ENCODE data around the gene CHRNA7. TPM values are rescaled to one million over a fixed set of nuclear protein-coding genes. Genes with fewer than 3 reads are reported as not detected.

CHRNA7 gene
- total and polyA plus RNA-seq, 8 donors = 0.76 to 9.2 (median 4.0) TPM

GRCh38 chr15:32036971-32037370 is 6.7 kb downstream of the CHRNA7 start:
- TF ChIP-seq CTCF (IDR thresholded peaks at IDR 0.05) = no peak
- H3K36me3 ChIP-seq = no peaks in the 10 kb centered on the region
- ATAC-seq = no peak
- no peak for DNase-seq
- H3K9me3 ChIP-seq = no peaks in the 10 kb centered on the region
- peaks cover 0 to 21% (median 16%) of the 10 kb centered on the region in 3 donors for H3K4me1 ChIP-seq
- H3K27ac ChIP-seq = no peak overlapping the region
- intact Hi-C loops (cut with DNase I) = no loop called here
- no peaks in the 10 kb centered on the region for H3K27me3 ChIP-seq
- WGBS, 2 donors = 68 to 77% methylated on average over 2 of the region's 2 CpGs
- no peak for FAIRE-seq
- no peak overlapping the region for H3K4me3 ChIP-seq

GRCh38 chr15:32041294-32041693 is 11.0 kb downstream of the CHRNA7 start:
- intact Hi-C loops (cut with DNase I) = no loop called here
- DNase-seq (peak in 5 of 6 donors; percentile 23 to 69 (median 56)), FAIRE-seq (no peak), ATAC-seq (peak; percentile 56 to 89 (median 88))
- peaks cover 0 to 19% (median 19%) of the 10 kb centered on the region in 3 donors for H3K4me1 ChIP-seq
- no peaks in the 10 kb centered on the region for H3K9me3 ChIP-seq
- peak overlapping the region in 2 of 4 donors; percentile 76 to 79 for H3K27ac ChIP-seq
- 42 to 52% methylated on average over 7 of the region's 7 CpGs for WGBS, 2 donors
- no peak for TF ChIP-seq CTCF (IDR thresholded peaks at IDR 0.05)
- no peak overlapping the region for H3K4me3 ChIP-seq
- no peaks in the 10 kb centered on the region for H3K27me3 ChIP-seq
- no peaks in the 10 kb centered on the region for H3K36me3 ChIP-seq

GRCh38 chr15:32042269-32042972 is 12.1 kb downstream of the CHRNA7 start:
- FAIRE-seq (no peak), DNase-seq (no peak), ATAC-seq (peak; percentile 53 to 85 (median 81))
- Histone ChIP-seq H3K36me3 (no peaks in the 10 kb centered on the region), H3K4me1 (peaks cover 0 to 19% (median 19%) of the 10 kb centered on the region in 3 donors), H3K4me3 (no peak overlapping the region), H3K27ac (peak overlapping the region in 3 of 4 donors; percentile 36 to 79 (median 76)), H3K9me3 (no peaks in the 10 kb centered on the region), H3K27me3 (no peaks in the 10 kb centered on the region)
- WGBS, 2 donors = 3 to 5% methylated on average over 1 of the region's 1 CpG
- TF ChIP-seq CTCF (IDR thresholded peaks at IDR 0.05) = peak in 1 of 4 donors; percentile 8
- intact Hi-C loops (cut with DNase I) = no loop called here

- H3K27me3 ChIP-seq = no peaks in the 10 kb centered on the region
- H3K36me3 ChIP-seq = no peaks in the 10 kb centered on the region
- no peak overlapping the region for H3K4me3 ChIP-seq
- peak in 1 of 4 donors; percentile 7 for TF ChIP-seq CTCF (IDR thresholded peaks at IDR 0.05)
- 11 to 12% methylated on average over 5 of the region's 5 CpGs for WGBS, 2 donors
- ATAC-seq (peak in 3 of 4 donors; percentile 84 to 95 (median 84)), FAIRE-seq (no peak), DNase-seq (no peak)
- H3K27ac ChIP-seq = no peak overlapping the region
- intact Hi-C loops (cut with DNase I) = no loop called here
- peaks cover 0 to 11% (median 4%) of the 10 kb centered on the region in 3 donors for H3K4me1 ChIP-seq
- H3K9me3 ChIP-seq = no peaks in the 10 kb centered on the region
These were observed 23.4 kb downstream of the CHRNA7 start for GRCh38 chr15:32053719-32054118.

- H3K27ac ChIP-seq = no peak overlapping the region
- DNase-seq = no peak
- no peaks in the 10 kb centered on the region for H3K9me3 ChIP-seq
- no peak overlapping the region for H3K4me3 ChIP-seq
- H3K4me1 ChIP-seq = peaks cover 0 to 11% (median 4%) of the 10 kb centered on the region in 3 donors
- no peaks in the 10 kb centered on the region for H3K27me3 ChIP-seq
- no peak for ATAC-seq
- no peaks in the 10 kb centered on the region for H3K36me3 ChIP-seq
- no peak for TF ChIP-seq CTCF (IDR thresholded peaks at IDR 0.05)
- no peak for FAIRE-seq
- intact Hi-C loops (cut with DNase I) = no loop called here
- 80 to 86% methylated on average over 4 of the region's 4 CpGs for WGBS, 2 donors
These were observed 27.6 kb downstream of the CHRNA7 start for GRCh38 chr15:32057876-32058425.
